Gastroesophageal sphincter (tissue), 4 donors: Measurements from ENCODE around the gene MMADHC. TPM values are rescaled to one million over a fixed set of nuclear protein-coding genes. Genes with fewer than 3 reads are reported as not detected.

Source experiments
- ATAC-seq: fragments of 150-250 bp; one replicate; pipeline ENCODE4 v1.9.1; 2016; ENCODE audit warnings: mild to moderate bottlenecking, moderate library complexity
- H3K27ac ChIP-seq, 4 donors: fragments of 200-600 bp; sonication (generic) in 3 of 4; 1 replicate in 3 of 4; 2 replicates in 1 of 4; pipeline ENCODE4 v1.5.1; 2016 to 2019
- H3K27me3 ChIP-seq: fragments of 200-600 bp; sonication (generic); one replicate; pipeline ENCODE4 v1.5.1; 2019
- H3K36me3 ChIP-seq, 2 donors: fragments of 200-600 bp; sonication (generic); one replicate each; pipeline ENCODE4 v1.5.1; 2019; ENCODE audit warnings: control low read depth in 1 of 2
- H3K4me1 ChIP-seq, 3 donors: fragments of 200-600 bp; sonication (generic); 1 replicate in 2 of 3; 2 replicates in 1 of 3; pipeline ENCODE4 v1.5.1; 2016 to 2019; ENCODE audit warnings: control low read depth in 2 of 3
- H3K4me3 ChIP-seq, 2 donors: fragments of 200-600 bp; sonication (generic); one replicate each; pipeline ENCODE4 v1.5.1; 2019; ENCODE audit warnings: mild to moderate bottlenecking in 1 of 2, moderate library complexity in 1 of 2
- H3K9me3 ChIP-seq, 3 donors: fragments of 200-600 bp; sonication (generic); one replicate each; pipeline ENCODE4 v1.5.1; 2017 to 2019; ENCODE audit warnings: control low read depth in 2 of 3
- CTCF ChIP-seq, 4 experiments: fragments of 200-600 bp in 2 of 4; fragments of 450-650 bp in 2 of 4; sonication (generic) in 1 of 4; IDR thresholded peaks; one replicate each; pipeline ENCODE4 v1.5.1; 2017 to 2019; ENCODE audit warnings: antibody characterized with exemption in 4 of 4, mild to moderate bottlenecking in 2 of 4, moderate library complexity in 2 of 4
- EP300 ChIP-seq: sonication (generic); formaldehyde crosslinking; IDR thresholded peaks from one replicate; pipeline ENCODE4 v1.6.1; 2017; ENCODE audit warnings: antibody characterized with exemption, mild to moderate bottlenecking
- POLR2A ChIP-seq, 2 donors: fragments of 450-650 bp; IDR thresholded peaks; one replicate each; pipeline ENCODE4 v1.6.1; 2017; ENCODE audit warnings: antibody characterized with exemption in 2 of 2, mild to moderate bottlenecking in 2 of 2, moderate library complexity in 1 of 2
- POLR2AphosphoS5 ChIP-seq: sonication (generic); formaldehyde crosslinking; IDR thresholded peaks from one replicate; pipeline ENCODE4 v1.6.1; 2017; ENCODE audit warnings: antibody characterized with exemption
- WGBS, 2 donors: methylation state at CpG; one replicate each; pipeline ENCODE4 v1.1.5; 2018; ENCODE audit warnings: low coverage in 1 of 2; 5-methylcytosine and 5-hydroxymethylcytosine counted together
- total RNA-seq, 4 donors: library from RNA; depleted of rRNA; stranded (reverse); fragments of >200 nt; gene quantifications; one replicate each; pipeline ENCODE4 v1.1.0, GENCODE V29; 2016

The MMADHC gene
- total RNA-seq, 4 donors from 2014 or later, result 102 to 226 (median 152) TPM

DNA sequence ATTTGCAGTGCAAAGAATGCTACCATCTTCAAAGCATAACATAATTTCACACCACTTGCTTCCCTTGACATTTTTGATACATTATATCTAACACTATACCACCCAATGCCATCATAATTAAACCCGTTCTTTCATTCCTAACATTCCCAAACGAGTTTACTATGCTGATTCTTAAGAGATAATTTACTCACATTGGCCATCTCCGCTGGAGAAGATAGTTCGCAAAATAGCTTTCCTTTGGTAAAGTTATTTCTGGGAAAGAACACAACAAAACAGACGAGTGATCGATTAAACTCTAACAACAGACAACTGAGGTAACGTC is 716 bp downstream of the MMADHC start:
- no peak for ATAC-seq
- peak overlapping the region; percentile 73 to 74 for H3K4me3 ChIP-seq
- TF ChIP-seq POLR2A (IDR thresholded peaks at IDR 0.05), result no peak
- TF ChIP-seq POLR2AphosphoS5, result no peak
- TF ChIP-seq CTCF (IDR thresholded peaks at IDR 0.05), result no peak
- TF ChIP-seq EP300, result no peak
- peak overlapping the region; percentile 91 to 95 (median 93) for H3K27ac ChIP-seq
- 2% methylated on average over 5 to 6 of the region's 7 CpGs for WGBS, 2 donors
- H3K4me1 ChIP-seq, result peaks cover 5 to 49% (median 18%) of the 10 kb centered on the region in 3 donors
- H3K36me3 ChIP-seq, result peaks cover 0 to 4% of the 10 kb centered on the region in 2 donors
- H3K27me3 ChIP-seq, result no peaks in the 10 kb centered on the region
- no peaks in the 10 kb centered on the region for H3K9me3 ChIP-seq

DNA sequence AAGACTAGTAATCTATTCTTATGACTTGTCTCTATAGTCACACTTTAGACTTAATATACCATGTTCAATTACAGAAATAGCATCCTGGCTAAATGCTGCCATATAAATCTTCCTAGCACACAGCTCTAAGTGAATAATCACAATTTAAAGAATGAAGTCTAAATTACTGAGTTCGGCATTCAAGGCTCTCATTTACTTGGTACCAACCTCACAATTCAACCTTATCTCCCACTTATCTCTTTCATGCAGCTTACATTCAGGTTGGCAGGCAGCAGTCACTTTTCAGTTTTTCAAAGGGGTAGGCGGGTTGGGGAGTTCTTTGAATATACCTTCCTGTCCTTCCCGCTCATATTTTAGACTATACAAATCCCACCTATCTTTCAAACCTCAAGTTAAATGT is 1.5 kb downstream of the MMADHC start:
- peak overlapping the region in 1 of 4 donors; percentile 94 for H3K27ac ChIP-seq
- WGBS, 2 donors, result 74% methylated on average over 3 of the region's 3 CpGs
- no peak for ATAC-seq
- peak overlapping the region; percentile 73 to 74 for H3K4me3 ChIP-seq
- H3K9me3 ChIP-seq, result no peaks in the 10 kb centered on the region
- peaks cover 5 to 55% (median 18%) of the 10 kb centered on the region in 3 donors for H3K4me1 ChIP-seq
- no peaks in the 10 kb centered on the region for H3K27me3 ChIP-seq
- peaks cover 0 to 12% of the 10 kb centered on the region in 2 donors for H3K36me3 ChIP-seq
- TF ChIP-seq POLR2A (IDR thresholded peaks at IDR 0.05), result no peak
- TF ChIP-seq CTCF (IDR thresholded peaks at IDR 0.05), result no peak
- TF ChIP-seq EP300, result no peak
- no peak for TF ChIP-seq POLR2AphosphoS5

- TF ChIP-seq EP300 (no peak), CTCF (IDR thresholded peaks at IDR 0.05) (no peak), POLR2AphosphoS5 (no peak), POLR2A (IDR thresholded peaks at IDR 0.05) (no peak)
- Histone ChIP-seq H3K4me1 (peaks cover 5 to 60% (median 18%) of the 10 kb centered on the region in 3 donors), H3K4me3 (peak overlapping the region; percentile 73 to 74), H3K27me3 (no peaks in the 10 kb centered on the region), H3K9me3 (no peaks in the 10 kb centered on the region), H3K36me3 (peaks cover 0 to 19% of the 10 kb centered on the region in 2 donors), H3K27ac (no peak overlapping the region)
- no peak for ATAC-seq
- 76 to 78% methylated on average over 2 of the region's 2 CpGs for WGBS, 2 donors
Observed at GRCh38 chr2:149585166-149585885, 2.2 kb downstream of the MMADHC start.

DNA sequence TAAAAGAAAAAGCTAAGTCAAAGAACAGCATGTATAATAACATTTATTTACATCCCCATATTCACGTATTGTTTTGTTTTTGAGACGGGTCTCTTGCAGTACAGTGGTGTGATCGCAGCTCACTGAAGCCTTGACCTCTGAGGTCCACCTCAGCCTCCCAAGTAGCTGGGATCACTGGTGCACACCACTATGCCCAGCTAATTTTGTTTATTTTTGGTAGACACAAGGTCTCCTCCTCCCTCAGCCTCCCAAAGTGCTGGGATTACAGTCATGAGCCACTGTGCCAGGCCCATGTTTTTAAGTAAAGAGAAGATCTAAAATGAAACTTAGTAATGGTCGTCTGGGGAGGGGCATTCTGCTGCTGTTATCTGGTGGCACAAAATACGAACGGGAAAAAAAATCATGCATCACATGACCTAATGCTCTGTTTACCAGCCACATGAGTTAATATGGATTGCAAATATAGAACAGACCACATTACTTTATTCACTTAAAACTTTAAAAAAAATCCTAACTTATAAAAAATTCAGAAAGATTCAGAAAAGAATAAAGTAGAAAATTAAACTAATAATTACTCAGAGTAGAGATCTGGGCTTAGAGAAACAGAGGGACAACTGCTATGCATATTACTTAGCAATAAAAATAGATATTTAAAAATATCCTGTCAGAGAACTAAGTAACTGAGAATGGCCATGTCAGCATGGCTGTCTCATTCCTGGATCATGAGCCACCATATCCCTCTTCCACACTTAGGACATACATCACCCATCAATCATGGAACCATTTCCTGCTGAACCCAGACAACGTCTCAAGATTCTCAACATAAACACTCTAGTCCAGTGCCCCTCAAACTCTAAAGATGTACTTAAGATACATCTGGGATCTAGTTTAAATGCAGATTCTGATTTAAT is 7.3 kb downstream of the MMADHC start:
- Histone ChIP-seq H3K9me3 (no peaks in the 10 kb centered on the region), H3K36me3 (peaks cover 0 to 69% of the 10 kb centered on the region in 2 donors), H3K4me3 (no peak overlapping the region), H3K27me3 (no peaks in the 10 kb centered on the region), H3K27ac (no peak overlapping the region), H3K4me1 (peaks cover 0 to 60% (median 11%) of the 10 kb centered on the region in 3 donors)
- ATAC-seq, result no peak
- TF ChIP-seq EP300, result no peak
- no peak for TF ChIP-seq POLR2AphosphoS5
- no peak for TF ChIP-seq POLR2A (IDR thresholded peaks at IDR 0.05)
- no peak for TF ChIP-seq CTCF (IDR thresholded peaks at IDR 0.05)
- WGBS, 2 donors, result 74 to 75% methylated on average over 7 of the region's 7 CpGs
